HG02981 (cell line): ENCODE results near the gene FRMD1.
"Not testable (repeated sequence)": the region's sequence is repeated elsewhere in the genome, so short reads cannot be mapped to it uniquely, and the experiment has no call there.

Source experiments
- ATAC-seq: cut with Tn5 transposase; IDR thresholded peaks from one replicate; pipeline ENCODE4 v1.9.1; 2021; ENCODE audit warnings: mild to moderate bottlenecking, moderate library complexity; ENCODE audit not compliant: unreplicated experiment

The FRMD1 gene

DNA sequence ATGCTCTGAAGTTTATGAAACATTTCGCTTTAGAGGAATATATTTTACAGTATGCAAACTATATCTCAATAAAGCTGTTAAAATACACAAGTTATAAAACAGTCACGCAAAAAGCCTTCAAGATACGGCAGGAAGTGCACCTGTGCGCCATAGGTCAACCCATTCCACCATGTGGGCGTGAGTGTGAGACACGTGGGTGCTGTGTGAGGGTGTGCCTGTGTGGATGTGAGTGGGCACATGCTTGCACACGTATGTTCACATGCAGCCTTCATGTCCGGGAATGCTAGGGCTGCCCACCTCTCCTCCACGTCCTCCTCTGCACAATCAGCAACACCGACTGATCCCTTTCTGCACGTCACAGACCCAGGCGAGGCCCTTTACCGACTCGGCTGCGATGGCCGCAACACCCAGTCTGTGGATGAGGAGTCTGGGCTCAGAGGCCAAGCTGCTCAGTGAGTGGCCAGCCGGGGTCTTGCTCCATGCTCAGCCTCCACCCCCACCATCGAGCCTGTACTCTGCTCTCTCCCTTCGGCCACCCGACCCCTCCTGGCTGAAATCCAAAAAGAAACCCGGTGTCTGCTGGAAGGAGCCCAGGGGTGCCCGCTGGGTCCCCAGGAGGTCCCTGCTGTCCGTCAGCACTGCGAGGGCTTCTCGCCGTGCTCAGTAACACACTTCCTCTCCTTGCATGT, 3.0 kb upstream of the FRMD1 start:
- ATAC-seq = no peak

DNA sequence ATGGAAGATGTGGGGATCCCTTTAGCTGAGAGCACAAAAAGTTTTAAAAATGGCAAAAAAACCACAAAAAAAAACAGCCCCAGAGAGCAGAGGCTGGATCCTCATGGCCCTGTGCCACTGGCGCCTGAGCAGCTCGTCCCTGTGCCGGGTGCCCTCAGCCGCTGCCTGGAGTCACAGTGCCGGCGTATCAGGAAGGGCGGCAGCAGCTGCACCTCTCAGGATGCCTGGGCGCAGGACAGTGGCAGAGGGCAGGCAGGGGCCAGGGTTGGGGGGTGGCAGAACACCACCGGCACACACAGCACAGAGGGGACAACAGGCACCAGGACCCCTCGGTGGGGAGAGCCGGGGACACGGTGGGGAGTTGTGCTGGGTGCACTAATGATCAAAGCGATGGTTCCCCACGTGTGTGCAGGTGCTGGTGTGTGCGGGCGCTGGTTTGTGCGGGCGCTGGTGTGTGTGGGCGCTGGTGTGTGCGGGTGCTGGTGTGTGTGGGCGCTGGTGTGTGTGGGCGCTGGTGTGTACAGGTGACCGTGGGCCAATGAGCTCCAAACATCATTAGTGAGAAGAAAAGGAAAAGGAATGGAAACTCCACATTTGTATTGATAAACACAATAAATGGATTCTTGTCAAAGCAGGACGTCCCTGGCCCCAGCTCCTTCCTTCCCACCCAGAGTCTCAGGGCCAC, 1.5 kb upstream of the FRMD1 start:
- no peak for ATAC-seq

DNA sequence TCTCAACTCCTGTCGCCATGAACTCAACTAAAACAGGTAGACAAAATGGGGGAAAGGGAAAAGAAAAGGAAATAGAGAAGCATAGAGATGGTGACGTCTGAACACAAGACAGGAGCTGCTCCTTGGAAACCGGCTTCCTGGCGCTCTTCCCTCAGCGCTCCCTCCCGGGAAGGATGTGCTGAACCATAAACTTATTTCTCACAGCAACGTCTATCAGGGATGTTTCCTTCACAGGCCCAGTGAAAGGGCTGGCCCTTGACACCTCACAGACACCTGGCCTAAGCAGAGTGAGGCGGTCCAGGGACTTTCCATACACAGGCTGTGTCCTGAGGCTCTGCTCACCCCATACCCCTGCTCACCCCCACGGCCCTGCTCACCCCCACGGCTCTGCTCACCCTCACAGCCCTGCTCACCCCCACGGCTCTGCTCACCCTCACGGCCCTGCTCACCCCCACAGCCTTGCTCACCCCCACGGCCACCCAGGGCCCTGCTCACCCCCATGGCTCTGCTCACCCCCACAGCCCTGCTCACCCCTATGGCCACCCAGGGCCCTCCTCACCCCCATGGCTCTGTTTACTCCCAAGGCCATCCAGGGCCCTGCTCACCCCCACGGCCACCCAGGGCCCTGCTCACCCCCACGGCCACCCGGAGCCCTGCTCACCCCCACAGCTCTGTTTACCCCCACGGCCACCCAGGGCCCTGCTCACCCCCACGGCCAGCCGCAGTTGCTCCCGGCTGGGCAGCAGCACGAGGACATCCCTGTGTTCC, 653 bp downstream of the FRMD1 start:
- ATAC-seq = no peak

DNA sequence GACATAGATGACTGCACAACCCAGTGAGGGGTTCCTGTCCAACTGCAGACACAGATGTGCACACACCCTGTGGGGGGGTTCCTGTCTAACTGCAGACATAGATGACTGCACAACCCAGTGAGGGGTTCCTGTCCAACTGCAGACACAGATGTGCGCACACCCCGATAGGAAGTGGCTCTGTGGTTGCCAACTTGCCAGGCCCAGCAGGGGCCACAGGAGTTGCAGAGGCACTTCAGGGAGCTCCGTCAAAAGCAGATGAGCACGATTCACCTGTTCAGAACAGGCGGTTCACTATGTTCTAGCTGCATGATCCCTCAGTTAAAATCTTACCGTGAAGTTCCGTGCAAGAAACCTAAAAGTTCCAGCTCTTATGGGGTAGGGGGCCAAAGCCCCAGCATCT, 1.6 kb downstream of the FRMD1 start:
- ATAC-seq = not testable (repeated sequence)

DNA sequence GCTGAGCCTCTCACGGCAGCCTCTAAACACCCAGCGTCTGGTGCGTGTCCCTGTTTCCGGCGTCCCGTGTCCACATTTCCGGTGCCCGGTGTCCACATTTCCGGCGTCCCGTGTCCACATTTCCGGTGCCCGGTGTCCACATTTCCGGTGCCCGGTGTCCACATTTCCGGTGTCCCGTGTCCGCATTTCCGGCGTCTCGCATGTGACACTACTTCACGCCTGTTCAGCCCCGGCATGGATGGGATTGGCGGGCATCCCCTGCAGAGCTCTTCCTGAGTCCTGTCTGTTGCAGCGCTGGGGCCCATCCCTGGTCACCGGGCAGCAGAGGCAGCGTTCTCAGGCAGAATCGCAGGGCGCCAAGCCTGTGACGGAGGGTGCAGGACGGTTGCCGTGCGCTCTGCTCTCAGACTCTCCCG, 3.2 kb downstream of the FRMD1 start:
- ATAC-seq = no peak

GRCh38 chr6:168075216-168075615, 3.8 kb downstream of the FRMD1 start:
- no peak for ATAC-seq

DNA sequence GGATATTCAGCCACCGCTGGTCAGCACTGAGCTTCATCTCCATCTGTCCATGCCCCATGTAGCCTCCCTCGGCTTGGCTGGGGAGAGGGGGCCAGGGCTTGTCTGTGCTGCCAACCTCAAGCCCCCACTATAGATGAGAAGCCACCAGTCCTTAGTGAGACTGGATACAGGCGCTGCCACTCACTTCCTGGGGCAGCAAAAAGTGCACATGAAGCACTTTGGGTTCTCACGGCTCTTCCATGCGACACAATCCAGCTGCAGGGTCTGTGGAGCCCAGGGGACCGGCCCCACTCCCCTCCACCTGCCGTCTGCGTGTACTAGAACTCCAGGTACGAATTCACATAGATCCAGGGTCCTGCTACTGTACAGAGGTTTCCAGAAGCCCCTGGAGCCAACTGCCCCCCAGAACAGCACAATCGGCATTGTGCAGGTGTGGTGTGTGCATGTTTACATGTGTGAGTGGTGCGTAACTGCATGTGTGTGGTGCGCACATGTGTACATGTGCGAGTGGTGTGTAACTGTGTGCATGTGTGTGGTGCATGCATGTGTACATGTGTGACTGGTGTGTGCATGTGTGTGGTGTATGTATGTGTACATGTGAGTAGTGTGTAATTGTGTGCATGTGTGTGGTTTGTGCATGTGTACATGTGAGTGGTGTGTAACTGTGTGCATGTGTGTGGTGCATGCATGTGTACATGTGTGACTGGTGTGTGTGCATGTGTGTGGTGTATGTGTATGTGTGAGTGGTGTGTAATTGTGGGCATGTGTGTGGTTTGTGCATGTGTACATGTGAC, 4.9 kb downstream of the FRMD1 start:
- no peak for ATAC-seq

DNA sequence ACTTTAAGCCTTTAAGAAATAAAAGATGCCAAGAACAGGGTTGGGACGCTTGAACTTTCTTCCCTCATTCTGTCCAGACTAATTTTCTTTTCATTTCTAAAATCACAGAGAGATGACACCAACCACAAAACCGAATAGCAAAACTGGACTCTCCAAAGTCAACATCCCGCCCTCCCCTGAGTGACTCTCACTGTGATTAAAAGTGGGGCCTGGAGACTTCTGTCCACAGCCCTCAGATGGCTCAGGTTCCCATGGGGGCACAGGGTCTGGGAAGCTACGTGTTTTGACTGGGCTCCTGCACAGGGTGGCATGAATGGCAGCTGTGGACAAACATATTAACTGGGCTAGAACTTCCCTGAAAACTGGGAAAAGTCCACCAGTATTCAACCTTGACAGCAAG, 6.3 kb downstream of the FRMD1 start:
- no peak for ATAC-seq

GRCh38 chr6:168072261-168072660, 6.8 kb downstream of the FRMD1 start:
- no peak for ATAC-seq

- no peak for ATAC-seq
These were observed 7.4 kb downstream of the FRMD1 start for GRCh38 chr6:168071620-168072019.

- ATAC-seq = no peak
These were observed 8.2 kb downstream of the FRMD1 start for GRCh38 chr6:168070804-168071203.

DNA sequence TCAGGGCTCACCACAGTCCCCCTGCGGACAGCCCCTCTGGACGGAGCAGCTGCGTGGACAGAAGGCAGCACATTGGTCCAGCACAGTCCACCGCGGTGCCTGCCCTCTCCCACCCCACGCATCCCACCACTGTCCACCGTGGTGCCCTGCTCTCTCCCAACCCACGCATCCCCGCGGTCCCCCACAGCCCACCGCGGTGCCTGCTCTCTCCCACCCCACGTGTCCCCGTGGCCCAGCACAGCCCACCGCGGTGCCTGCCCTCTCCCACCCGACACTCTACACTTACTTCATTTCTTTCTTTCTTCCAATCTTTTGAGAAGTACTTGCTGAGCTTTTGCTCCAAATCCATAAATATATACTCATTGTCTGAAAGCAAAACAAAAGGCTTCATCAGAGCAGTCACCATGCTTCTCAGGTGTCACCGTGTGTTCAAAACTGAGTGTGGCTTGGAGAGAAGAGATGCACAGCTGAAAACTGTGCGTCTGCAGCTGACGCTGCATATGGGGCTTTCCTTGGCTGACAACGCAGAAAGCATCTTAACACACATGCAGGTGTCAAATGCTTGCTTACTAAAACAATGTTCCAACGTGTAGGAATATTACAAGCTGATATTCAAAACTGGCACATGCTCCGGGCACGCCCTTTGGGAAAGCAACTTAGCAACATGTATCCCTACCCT, 11.8 kb downstream of the FRMD1 start:
- no peak for ATAC-seq

DNA sequence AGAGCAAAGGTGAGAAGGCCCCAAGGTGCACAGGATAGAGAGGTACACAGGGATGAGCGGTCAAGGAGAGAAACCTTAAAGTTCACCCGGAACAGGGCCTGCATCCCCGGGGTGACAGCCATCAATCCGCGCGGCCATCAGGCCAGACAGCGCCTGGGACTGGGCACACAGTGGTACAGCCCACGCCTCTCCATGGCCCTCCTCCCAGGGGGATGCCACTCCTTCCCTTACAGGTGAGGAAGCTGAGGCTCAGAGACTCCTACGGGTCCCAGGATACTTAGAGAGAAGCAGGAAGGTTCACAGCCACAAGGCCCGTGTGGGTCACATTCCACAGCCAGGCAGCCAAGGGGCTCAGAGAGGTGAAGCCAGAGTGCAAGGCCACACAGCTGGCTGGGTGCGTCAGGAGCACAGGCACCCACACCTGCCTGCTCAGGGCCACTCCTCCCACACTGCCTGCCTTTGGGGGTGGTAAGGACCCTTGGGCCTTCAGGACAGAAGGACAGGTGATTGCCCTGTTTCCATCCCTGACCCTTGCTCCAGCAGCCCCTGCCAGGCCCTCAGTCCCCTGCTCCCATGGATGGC, 14.7 kb downstream of the FRMD1 start:
- ATAC-seq = no peak

DNA sequence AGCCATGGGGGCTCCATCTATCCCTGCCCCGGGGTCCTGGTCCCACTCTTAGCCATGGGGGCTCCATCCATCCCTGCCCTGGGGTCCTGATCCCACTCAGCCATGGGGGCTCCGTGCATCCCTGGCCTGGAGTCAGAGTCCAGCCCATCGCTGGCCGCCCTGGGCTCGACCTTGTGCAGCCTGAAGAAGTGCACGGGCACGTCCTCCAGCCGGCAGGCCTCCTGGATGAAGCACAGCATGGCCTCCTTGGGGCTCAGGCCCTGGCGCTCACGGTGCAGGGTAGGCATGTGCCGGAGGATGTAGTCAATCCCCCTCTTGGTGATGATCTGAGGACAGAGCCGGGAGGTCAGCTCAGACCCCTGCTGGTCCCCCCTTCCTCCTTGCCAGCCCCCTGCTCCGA, 15.6 kb downstream of the FRMD1 start:
- ATAC-seq = no peak

DNA sequence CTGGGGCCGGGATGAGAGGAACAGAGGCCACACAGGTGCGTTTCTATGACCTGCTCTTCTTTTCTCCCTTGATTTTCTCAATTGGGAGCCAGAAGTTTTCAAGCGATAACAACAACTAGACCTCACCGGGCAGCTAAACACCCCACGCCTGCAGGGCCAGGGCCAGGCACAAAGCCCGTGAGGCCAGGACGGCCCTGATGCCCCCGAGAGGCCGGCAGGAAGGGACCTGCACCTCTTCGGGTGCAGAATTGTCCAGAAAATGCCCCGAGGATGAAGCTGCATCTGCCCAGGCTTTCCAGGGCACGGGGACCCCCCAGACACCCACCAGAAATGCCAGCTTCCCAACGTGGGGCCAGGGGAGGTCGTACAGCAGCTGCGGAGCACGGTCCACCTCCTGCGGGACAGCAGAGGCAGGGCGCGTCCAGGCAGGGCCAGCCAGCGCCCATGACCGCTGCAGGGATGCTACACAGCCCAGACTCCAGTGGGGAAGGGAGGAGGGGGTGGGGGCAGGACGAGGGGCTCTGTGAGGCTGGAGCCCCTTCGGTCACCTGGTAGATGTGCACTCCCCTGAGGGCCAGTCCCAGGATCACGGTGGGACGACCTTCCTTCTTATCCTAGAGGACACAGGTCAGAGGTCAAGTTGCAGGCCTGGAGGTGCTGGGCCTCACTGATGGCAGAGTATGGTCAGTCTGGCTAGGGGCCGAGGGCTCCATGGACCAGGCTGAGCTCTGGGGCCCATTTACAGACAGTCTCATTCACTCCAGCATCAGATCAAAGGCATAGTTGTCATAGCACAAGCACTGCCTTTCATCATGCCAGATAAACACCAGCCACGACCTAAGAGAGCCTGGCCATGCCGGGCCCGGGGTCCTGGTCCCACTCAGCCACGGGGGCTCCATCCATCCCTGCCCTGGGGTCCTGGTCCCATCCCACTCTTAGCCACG, 16.4 kb downstream of the FRMD1 start:
- ATAC-seq = no peak

DNA sequence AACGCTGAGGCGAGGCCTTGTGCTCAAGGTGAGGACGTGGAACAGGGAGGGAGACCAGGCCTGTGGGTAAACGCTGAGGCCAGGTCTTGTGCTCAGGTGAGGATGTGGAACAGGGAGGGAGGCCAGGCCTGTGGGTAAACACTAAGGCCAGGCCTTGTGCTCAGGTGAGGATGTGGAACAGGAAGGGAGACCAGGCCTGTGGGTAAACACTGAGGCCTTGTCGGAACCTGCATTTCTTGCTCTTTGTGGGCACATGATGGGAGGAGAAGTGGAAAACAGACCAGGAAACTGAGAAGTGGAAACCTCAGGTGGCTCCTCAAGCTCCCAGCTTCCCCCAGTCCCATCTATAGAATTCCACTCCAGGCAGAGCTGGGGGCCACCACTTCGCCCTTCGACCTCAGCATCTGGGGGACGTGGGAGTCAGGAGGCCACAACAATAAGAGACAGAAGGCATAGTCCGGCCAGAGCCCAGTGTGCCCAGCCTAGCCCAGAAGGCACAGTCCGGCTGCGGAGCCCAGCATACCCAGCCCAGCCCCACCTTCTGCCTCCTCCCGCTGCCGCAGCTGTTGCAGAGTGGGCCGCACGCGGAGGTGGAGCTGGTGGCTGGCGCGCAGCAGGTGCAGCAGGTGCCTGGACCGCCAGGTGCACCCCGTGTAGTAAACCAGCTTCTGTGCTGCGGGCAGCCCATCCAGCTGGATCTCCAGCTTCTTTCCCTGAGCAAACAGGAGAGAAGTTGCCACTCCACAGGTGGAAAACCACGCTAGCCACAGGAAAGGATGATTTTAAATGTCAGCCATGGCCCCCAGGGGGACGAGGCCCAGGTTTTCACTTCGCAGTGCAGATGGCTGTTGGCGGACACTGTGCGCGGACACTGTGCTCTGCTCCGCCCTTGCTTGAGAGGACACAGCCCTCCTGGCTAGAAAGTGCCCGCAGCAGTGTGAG, 17.5 kb downstream of the FRMD1 start:
- no peak for ATAC-seq

GRCh38 chr6:168060521-168060931, 18.5 kb downstream of the FRMD1 start:
- ATAC-seq = no peak
